ENCODE measurements around the gene SART3.

Gene SART3

DNA sequence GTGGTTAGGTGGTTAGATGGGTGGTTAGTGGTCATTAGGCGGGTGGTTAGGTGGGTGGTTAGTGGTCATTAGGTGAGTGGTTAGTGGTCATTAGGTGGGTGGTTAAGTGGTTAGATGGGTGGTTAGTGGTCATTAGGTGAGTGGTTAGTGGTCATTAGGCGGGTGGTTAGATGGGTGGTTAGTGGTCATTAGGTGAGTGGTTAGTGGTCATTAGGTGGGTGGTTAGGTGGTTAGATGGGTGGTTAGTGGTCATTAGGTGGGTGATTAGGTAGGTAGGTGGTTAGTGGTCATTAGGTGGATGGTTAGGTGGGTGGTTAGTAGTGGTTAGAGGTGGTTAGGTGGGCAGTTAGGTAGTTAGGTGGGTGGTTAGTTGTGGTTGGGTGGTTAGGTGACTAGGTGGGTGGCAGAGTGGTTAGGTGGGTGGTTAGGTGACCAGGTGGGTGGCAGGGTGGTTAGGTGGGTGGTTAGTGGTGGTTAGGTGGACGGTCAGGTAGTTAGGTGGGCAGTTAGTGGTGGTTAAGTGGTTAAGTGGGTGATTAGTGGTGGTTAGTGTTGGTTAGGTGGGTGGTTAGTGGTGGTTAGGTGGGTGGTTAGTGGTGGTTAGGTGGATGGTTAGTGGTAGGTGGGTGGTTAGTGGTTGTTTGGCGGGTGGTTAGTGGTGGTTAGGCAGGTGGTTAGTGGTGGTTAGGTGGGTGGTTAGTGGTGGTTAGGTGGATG lies 44.9 kb upstream of the SART3 start:
- no peak for DNase-seq (ENCODE audit: low read depth)
- no peak overlapping the region for H3K4me3 ChIP-seq (ENCODE audit: low read depth, low read length)
- TF ChIP-seq CTCF (IDR thresholded peaks at IDR 0.05; ENCODE audit: insufficient read depth, low read depth, low read length, missing control alignments), result no peak

DNA sequence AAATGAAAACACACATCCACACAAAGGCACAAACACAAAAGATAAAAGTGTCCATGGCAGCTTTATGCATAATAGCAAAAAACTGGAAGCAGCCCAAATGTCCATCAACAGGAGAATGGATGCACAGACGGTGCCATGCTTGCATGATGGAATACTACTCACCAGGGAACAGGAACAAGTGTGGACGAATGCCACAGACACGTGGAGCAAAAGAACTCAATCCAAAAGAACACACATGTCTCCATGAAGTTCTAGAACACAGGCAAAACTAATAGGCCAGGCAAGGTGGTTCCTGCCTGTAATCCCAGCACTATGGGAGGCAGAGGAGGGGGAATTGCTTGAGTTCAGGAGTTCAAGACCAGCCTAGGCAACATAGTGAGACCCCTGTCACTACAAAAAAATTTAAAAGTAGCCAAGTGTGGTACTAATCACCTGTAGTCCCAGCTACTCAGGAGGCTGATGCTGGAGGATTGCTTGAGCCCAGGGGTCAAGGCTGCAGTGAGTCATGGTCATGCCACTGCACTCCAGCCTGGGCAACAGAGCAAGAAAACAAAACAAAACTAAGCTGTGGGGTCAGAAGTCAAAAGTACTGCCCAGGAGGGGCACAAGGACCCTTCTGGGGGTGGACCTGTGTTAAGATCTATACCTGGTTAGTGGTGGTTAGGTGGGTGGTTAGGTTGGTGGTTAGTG lies 44.2 kb upstream of the SART3 start:
- TF ChIP-seq CTCF (IDR thresholded peaks at IDR 0.05; ENCODE audit: insufficient read depth, low read depth, low read length, missing control alignments), result no peak
- no peak overlapping the region for H3K4me3 ChIP-seq (ENCODE audit: low read depth, low read length)
- no peak for DNase-seq (ENCODE audit: low read depth)

- no peak for DNase-seq (ENCODE audit: low read depth)
- no peak for TF ChIP-seq CTCF (IDR thresholded peaks at IDR 0.05; ENCODE audit: insufficient read depth, low read depth, low read length, missing control alignments)
These were observed 43.4 kb upstream of the SART3 start for GRCh38 chr12:108604208-108604941.

DNA sequence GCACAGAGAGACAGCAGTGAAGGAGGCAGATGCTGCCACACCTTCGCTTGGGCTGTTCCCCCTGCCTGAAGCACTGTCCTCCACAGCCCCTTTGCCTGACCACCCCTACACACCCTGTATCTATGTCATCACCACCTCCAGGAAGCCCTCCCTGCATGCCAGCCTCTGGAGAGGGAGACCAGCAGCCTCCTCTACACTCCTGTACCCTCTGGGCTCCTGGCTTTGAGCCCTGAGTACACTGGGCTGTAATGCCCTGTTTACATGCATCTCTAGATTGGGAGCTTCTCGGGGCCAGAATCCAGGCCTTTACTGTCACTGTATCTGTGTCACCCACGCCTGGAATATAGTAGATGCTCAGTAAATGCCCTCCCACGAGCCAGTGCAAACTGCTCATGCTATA lies 42.8 kb upstream of the SART3 start:
- no peak for DNase-seq (ENCODE audit: low read depth)
- no peak overlapping the region for H3K4me3 ChIP-seq (ENCODE audit: low read depth, low read length)
- no peak for TF ChIP-seq CTCF (IDR thresholded peaks at IDR 0.05; ENCODE audit: insufficient read depth, low read depth, low read length, missing control alignments)

More at GRCh38 chr12:108604208-108604941, 43.4 kb upstream of the SART3 start:
- no peak overlapping the region for H3K4me3 ChIP-seq (ENCODE audit: low read depth, low read length)

- TF ChIP-seq CTCF (IDR thresholded peaks at IDR 0.05; ENCODE audit: insufficient read depth, low read depth, low read length, missing control alignments), result no peak
- H3K4me3 ChIP-seq (ENCODE audit: low read depth, low read length), result no peak overlapping the region
- DNase-seq (ENCODE audit: low read depth), result no peak
These were observed 42.2 kb upstream of the SART3 start for GRCh38 chr12:108602976-108603704.

DNA sequence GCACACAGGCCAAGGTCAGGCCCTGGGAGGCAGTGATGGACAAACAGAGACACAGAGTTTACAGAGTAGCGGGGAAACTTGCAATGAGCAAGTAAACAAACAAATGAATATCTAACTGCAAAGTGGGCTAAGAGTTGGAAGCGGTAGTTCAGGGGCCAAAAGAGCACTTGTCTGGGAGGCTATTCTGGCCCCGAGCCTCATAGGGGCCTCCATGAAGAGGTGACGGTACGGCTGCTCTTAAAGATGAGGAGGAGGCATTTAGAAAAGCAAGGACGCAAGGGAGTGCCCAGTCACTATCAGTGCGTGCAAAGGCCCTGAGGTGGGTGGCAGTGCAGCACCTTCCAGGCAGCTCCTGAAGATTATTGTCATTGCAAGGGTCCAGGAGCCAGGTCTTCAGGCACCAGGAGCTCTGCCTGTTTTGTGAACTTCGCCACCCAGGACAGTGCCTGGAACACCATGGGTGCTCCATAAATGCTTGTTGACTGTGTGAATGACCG lies 41.3 kb upstream of the SART3 start:
- TF ChIP-seq CTCF (IDR thresholded peaks at IDR 0.05; ENCODE audit: insufficient read depth, low read depth, low read length, missing control alignments), result no peak
- no peak overlapping the region for H3K4me3 ChIP-seq (ENCODE audit: low read depth, low read length)
- DNase-seq (ENCODE audit: low read depth), result no peak
